GM21528 (cell line): ENCODE results near the gene SERPINB13.
"Not testable (repeated sequence)": the region's sequence is repeated elsewhere in the genome, so short reads cannot be mapped to it uniquely, and the experiment has no call there.

ENCODE experiments used
- ATAC-seq: cut with Tn5 transposase; IDR thresholded peaks from one replicate; pipeline ENCODE4 v1.9.1; 2021; ENCODE audit warnings: mild to moderate bottlenecking, moderate library complexity; ENCODE audit not compliant: unreplicated experiment, low FRiP score

SERPINB13 gene

DNA sequence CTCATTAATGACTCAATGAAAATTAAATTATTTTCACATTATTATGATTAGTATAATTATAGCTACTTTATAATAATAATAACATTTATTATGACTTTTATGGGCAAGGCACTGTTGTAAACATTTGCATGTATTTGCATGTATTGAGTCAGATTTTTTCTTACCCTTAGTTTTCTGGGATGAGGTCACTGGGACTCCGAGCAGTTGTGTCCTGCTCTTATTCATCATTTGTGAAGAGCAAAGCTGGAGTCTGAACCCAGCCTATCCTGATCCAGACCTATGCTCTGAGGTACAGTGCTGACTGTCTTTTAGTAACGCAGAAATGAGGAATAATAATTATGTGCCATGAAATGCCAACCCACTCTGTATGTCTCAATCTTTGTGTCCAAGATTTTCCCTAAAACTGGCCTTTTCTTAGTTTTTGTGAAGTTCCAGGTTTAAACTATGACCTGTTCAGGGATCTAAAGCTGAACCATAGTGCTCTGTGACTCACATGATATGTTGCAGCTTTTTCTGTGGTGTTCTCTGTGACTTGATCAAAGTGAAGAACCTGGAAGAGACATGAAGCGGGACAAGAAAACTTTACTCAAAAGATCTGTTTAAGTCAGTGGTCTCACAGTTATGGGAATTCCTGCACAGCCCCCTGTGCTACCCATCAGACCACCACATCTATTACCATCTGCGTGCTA lies 55.7 kb downstream of the SERPINB13 start:
- not testable (repeated sequence) for ATAC-seq

DNA sequence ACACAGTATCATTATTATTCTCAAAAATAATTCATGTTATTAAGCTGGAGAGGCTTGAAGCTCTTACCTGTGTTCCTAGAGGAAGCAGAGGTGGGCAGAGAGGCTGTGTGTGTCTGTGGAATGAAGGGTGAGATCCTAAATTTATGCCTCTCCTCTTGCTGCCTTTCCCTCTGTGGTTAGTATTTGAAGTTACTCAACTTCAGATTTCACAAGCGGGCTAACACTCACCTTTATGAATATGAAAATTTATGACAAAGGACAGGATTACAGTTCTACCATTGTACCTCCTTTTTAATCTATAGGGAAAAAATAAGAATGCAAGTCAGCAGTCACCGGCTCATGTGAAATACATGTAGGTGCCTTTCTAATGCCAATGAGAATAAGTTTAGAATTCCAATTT lies 57.0 kb downstream of the SERPINB13 start, which contains the start of gene SERPINB4:
SERPINB4 (minus strand) TSS at position 115 of the 400 bp plus-strand sequence. CDS start 679 bp downstream, outside the sequence.
- ATAC-seq: not testable (repeated sequence)

DNA sequence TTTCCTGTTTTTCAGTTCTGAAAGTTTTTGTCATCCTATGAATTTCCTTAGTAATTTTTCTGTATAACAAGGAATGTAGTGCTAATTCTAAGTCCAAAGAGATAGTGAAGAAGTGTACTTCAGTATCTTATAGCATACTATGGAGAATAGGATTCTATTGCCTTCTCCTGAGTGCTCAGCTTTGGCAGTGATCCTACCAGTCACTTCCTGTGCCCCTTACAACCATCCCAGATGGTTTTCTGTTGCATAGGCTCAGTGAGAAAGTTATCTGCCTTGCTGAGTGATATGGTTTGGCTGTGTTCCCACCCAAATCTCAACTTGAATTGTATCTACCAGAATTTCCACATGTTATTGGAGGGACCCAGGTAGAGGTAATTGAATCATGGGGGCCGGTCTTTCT lies 57.6 kb downstream of the SERPINB13 start:
- ATAC-seq: not testable (repeated sequence)

DNA sequence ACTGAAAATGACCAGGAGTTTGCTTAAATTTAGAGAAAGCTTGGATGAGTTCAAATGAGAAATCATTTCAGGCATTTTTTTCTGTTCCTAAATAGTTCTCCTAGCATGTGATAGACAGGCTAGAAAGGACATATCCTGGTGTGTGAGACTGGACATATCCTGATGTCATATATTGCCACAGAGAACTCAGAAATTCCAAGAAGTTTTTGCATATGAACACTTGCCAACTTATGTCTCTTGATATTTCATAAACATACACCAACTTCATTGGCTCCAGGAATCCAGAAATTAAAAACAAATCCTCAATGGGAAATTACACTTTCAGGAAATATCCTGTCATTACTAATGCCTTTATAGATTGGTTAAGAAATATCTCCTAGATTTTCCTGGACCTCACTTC lies 59.8 kb downstream of the SERPINB13 start:
- ATAC-seq: no peak

DNA sequence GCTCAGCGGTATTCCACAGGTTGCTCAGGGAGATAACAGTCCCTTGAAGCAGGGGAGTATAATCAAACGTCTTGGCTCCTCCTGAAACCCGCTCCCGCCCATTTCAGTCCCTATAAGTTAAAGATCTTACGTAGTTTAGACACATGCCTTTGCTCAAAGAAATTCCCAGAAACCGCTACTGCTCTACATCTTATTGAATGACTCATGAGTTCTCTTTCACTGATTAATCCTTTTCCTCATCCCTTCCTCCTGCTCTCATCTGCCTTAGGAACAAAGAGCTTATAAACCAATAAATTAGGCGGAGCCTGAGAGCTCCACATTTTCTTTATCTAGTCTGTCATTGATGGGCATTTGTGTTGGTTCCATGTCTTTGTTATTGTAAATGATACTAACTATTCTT lies 61.1 kb downstream of the SERPINB13 start:
- no peak for ATAC-seq
